HG03439 (cell line): ENCODE data around the gene GHR.

Source experiments
- ATAC-seq: cut with Tn5 transposase; IDR thresholded peaks from one replicate; pipeline ENCODE4 v1.9.1; 2021; ENCODE audit warnings: mild to moderate bottlenecking, moderate library complexity; ENCODE audit not compliant: unreplicated experiment

The GHR gene

GRCh38 chr5:42597318-42597937 lies 174.2 kb downstream of the GHR start:
- no peak for ATAC-seq

GRCh38 chr5:42598311-42598710 lies 175.1 kb downstream of the GHR start:
- no peak for ATAC-seq

GRCh38 chr5:42599106-42599505 lies 175.9 kb downstream of the GHR start:
- no peak for ATAC-seq

- no peak for ATAC-seq
These were observed 177.2 kb downstream of the GHR start for GRCh38 chr5:42600441-42600840.

GRCh38 chr5:42604171-42604711 lies 181.0 kb downstream of the GHR start:
- ATAC-seq = no peak

- no peak for ATAC-seq
These were observed 182.3 kb downstream of the GHR start for GRCh38 chr5:42605490-42605889.

- ATAC-seq = no peak
These were observed 183.2 kb downstream of the GHR start for GRCh38 chr5:42606464-42606869.

GRCh38 chr5:42611437-42611836 lies 188.2 kb downstream of the GHR start:
- no peak for ATAC-seq

- no peak for ATAC-seq
These were observed 189.6 kb downstream of the GHR start for GRCh38 chr5:42612750-42613366.

- no peak for ATAC-seq
These were observed 191.3 kb downstream of the GHR start for GRCh38 chr5:42614509-42614908.

- ATAC-seq = no peak
These were observed 197.5 kb downstream of the GHR start for GRCh38 chr5:42620579-42621216.

GRCh38 chr5:42621242-42621641 lies 198.0 kb downstream of the GHR start:
- ATAC-seq = no peak

- no peak for ATAC-seq
These were observed 198.4 kb downstream of the GHR start for GRCh38 chr5:42621662-42622061.

GRCh38 chr5:42624912-42625311 lies 201.7 kb downstream of the GHR start:
- ATAC-seq = no peak

GRCh38 chr5:42626462-42626861 lies 203.2 kb downstream of the GHR start:
- no peak for ATAC-seq

GRCh38 chr5:42628821-42629220 lies 205.6 kb downstream of the GHR start:
- no peak for ATAC-seq

- no peak for ATAC-seq
These were observed 206.0 kb downstream of the GHR start for GRCh38 chr5:42629284-42629683.

GRCh38 chr5:42631241-42631640 lies 208.0 kb downstream of the GHR start:
- ATAC-seq = no peak

GRCh38 chr5:42632354-42632900 lies 209.2 kb downstream of the GHR start:
- no peak for ATAC-seq

GRCh38 chr5:42634575-42634974 lies 211.3 kb downstream of the GHR start:
- no peak for ATAC-seq

GRCh38 chr5:42636425-42636824 lies 213.2 kb downstream of the GHR start:
- ATAC-seq = no peak

GRCh38 chr5:42636946-42637345 lies 213.7 kb downstream of the GHR start:
- no peak for ATAC-seq
